ENCODE measurements around the gene CYP17A1. TPM values are rescaled to one million over a fixed set of nuclear protein-coding genes. Genes with fewer than 3 reads are reported as not detected.

Gene CYP17A1
- total RNA-seq, 4 donors from 2014 or later = 4.0 to 29.1 (median 15.9) TPM

GRCh38 chr10:102791754-102792395 is 45.3 kb downstream of the CYP17A1 start:
- no peak for TF ChIP-seq CTCF (IDR thresholded peaks at IDR 0.05)
- no peak for TF ChIP-seq POLR2A (IDR thresholded peaks at IDR 0.05)
- peak overlapping the region in 2 of 3 donors; percentile 14 to 41 for H3K27ac ChIP-seq
- intact Hi-C loops (cut with DNase I) = no loop called here
- H3K4me3 ChIP-seq (replicated peaks in 1 of 3) = no peak overlapping the region
- H3K27me3 ChIP-seq = no peaks in the 10 kb centered on the region
- no peaks in the 10 kb centered on the region for H3K9me3 ChIP-seq
- H3K36me3 ChIP-seq = no peaks in the 10 kb centered on the region
- 66 to 77% methylated on average over 8 of the region's 8 CpGs for WGBS, 2 donors
- peaks cover 32 to 63% of the 10 kb centered on the region in 2 donors for H3K4me1 ChIP-seq
- no peak for DNase-seq

DNA sequence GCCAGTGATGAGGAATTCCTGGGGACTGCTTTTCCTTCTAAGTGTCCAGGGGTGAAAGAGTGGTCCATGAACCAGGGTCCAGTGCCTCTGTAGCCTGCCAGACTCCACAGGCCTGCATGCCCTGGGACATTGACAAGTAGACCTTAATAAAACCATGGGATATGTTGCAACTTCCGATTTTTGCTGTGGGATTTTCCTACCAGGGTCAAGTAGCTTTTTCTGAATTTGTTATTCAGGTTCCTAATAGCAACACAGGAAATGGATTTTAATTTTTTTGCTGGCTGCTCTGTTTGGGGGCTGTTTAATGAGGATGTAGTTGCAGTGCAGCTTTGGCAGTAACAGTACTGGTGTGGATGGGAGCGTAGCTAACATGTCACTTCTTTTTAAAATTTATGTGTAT is 51.4 kb downstream of the CYP17A1 start:
- Histone ChIP-seq H3K4me3 (replicated peaks in 1 of 3) (no peak overlapping the region), H3K9me3 (no peaks in the 10 kb centered on the region), H3K36me3 (no peaks in the 10 kb centered on the region), H3K4me1 (peaks cover 53 to 78% of the 10 kb centered on the region in 2 donors), H3K27me3 (no peaks in the 10 kb centered on the region), H3K27ac (peak overlapping the region; percentile 27 to 71 (median 48))
- DNase-seq = no peak
- TF ChIP-seq CTCF (IDR thresholded peaks at IDR 0.05) = no peak
- TF ChIP-seq POLR2A (IDR thresholded peaks at IDR 0.05) = no peak
- intact Hi-C loops (cut with DNase I) = no loop called here
- WGBS, 2 donors = 50 to 55% methylated on average over 2 of the region's 2 CpGs

DNA sequence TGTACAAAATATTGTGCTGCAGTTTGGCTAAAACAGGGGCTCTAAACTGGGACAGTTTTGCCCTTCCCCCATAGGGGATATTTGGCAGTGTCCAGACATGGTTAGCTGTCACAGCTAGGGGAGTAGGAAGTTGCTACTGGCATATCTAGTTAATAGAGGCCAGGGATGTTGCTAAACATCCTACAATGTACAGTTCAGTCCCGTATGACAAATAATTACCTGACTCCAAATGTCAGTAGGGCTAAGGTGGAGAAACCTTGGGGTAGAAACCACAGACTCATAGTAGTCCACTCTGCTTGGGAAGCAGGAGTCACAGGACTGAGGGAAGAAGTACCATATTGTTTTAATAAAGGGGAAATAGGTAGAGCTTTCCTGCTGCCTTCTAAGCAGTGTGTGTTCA is 53.6 kb downstream of the CYP17A1 start:
- no peak for DNase-seq
- TF ChIP-seq POLR2A (IDR thresholded peaks at IDR 0.05) (no peak), CTCF (IDR thresholded peaks at IDR 0.05) (no peak)
- intact Hi-C loops (cut with DNase I) = no loop called here
- Histone ChIP-seq H3K9me3 (no peaks in the 10 kb centered on the region), H3K27ac (peak overlapping the region; percentile 96 to 98 (median 98)), H3K4me1 (peaks cover 74 to 92% of the 10 kb centered on the region in 2 donors), H3K36me3 (no peaks in the 10 kb centered on the region), H3K4me3 (replicated peaks in 1 of 3) (peak overlapping the region in 1 of 3 donors; percentile 15), H3K27me3 (no peaks in the 10 kb centered on the region)
- WGBS, 2 donors = 50% methylated on average over 1 of the region's 1 CpG

DNA sequence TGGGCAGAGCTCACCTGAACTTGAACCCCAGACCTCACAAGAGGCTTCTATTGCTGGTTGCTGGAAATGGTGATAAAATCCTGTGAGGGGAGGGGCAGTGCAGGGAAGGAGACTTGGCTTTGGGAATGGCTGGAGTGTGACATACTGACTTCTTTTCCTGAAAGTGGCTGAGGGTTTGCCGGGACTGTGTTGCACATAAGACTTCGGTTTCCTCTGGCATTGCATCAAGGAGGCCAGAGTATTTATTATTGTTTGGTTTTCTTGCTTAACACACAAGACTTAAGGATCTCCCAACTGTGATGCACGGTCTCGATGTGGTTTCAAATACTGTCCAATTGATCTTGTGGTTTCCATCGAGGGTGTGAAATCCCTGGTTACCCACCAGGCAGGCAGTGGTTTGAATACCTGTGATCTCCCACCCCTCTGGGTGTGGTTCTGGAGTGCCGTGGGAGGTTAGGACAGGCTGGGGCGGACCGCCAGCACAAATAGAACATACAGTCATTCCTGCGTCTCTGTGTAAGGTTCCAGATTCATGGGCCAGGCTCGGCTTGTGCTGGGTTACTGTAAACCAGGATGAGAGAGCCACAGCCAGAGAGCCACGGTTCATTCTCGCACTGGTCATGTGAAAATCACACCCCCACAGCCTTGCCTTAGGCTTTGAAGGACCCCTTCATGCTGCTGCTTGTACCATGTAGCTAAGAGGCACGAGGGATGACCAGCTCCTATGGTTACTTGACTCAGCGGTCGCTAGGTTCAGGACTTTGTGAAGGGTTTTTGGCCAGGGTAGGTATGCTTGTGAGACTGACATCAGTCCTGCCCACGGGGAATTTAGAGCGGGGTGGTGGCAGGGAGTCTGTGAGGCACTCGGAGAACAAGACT is 54.3 kb downstream of the CYP17A1 start:
- Histone ChIP-seq H3K27ac (peak overlapping the region; percentile 96 to 98 (median 98)), H3K36me3 (no peaks in the 10 kb centered on the region), H3K9me3 (no peaks in the 10 kb centered on the region), H3K4me1 (peaks cover 80 to 96% of the 10 kb centered on the region in 2 donors), H3K27me3 (no peaks in the 10 kb centered on the region), H3K4me3 (replicated peaks in 1 of 3) (peak overlapping the region in 1 of 3 donors; percentile 15)
- TF ChIP-seq CTCF (IDR thresholded peaks at IDR 0.05) = no peak
- peak in 1 of 2 donors; percentile 14 for TF ChIP-seq POLR2A (IDR thresholded peaks at IDR 0.05)
- WGBS, 2 donors = 29 to 37% methylated on average over 13 of the region's 18 CpGs
- peak; percentile 69 to 74 for DNase-seq
- intact Hi-C loops (cut with DNase I) = no loop called here
